HG02642 (cell line): Measurements from ENCODE around the gene CDHR5.

Experiments
- ATAC-seq: cut with Tn5 transposase; IDR thresholded peaks from one replicate; pipeline ENCODE4 v1.9.1; 2021; ENCODE audit warnings: mild to moderate bottlenecking; ENCODE audit not compliant: unreplicated experiment, poor library complexity

Gene CDHR5

DNA sequence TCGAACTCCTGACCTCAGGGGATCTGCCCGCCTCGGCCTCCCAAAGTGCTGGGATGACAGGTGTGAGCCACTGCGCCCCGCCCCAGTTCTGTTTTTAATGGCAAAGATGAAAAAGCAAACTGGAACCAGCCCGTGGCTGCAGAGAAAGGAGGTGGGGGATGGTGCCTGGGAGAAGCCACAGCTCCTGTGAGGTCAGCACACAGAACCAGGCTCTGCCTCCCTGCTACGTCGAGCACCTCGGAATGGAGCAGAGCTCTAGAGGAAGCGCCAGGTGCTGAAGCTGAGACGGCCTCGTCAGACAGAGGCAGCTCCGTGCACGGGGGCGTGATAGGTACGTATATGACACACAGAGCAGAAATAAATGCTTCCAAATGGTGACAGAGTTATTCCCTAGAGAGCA, 20.8 kb upstream of the CDHR5 start:
- no peak for ATAC-seq

DNA sequence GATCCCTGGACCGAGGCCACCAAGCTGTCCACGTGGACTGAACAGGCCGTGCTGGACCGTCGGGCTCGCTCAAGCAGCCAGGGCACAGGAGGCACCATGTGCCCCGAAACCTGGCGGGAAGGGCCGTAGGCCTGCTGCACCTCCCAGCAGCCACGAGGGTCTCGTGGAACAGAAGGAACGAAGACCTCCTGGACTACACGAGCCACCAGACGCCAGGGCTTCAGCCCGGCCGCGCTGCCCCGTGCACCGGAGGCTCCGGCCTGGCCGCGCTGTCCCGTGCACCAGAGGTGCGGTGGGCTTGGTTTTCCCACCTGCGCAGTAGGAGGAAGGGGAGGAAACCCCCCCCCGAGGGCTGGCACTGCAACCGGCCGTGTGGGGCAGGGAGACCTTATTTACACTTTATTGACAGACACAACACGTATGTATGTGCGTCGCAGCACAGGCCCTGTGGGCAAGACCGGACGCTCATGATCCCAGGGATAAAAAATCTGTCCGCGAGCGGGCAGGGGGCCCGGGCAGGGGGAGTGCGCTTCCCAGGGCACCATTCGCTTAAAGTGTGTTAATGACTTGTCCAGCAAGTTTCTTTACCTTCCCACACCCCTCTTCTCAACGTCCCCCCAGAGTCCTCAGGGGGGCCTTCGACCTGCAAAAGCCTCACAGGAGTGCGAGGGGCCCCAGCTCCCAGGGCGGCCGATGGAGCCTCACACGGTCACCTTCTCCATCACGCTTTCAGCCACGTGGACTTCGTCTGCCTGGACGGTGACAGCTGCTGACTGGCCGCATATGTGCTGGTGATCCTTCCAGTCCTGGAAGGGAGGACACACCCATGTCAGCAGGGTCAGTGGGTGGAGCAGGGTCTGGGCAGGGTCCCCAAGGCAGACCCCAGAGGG, 19.3 kb upstream of the CDHR5 start:
- ATAC-seq, result no peak

DNA sequence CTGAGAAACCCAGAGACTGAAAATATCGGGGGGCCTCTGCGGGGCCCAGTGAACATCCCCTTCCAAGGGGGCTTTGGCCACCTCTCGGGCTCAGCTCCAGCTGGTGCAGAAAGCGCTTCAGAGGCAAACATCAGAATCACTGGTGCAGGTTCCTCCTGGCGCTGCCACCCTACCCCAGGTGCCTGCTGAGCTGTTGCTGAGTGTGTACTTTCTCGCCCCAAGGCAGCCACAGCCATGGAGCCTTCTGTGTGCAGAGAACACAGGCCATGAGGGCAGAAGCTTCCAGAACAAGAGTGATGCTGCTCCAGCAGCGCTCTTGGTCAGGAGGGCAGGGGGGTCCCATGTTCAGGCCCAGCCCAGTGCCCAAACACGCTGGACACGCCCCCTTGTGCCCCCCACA, 18.6 kb upstream of the CDHR5 start:
- ATAC-seq, result no peak

DNA sequence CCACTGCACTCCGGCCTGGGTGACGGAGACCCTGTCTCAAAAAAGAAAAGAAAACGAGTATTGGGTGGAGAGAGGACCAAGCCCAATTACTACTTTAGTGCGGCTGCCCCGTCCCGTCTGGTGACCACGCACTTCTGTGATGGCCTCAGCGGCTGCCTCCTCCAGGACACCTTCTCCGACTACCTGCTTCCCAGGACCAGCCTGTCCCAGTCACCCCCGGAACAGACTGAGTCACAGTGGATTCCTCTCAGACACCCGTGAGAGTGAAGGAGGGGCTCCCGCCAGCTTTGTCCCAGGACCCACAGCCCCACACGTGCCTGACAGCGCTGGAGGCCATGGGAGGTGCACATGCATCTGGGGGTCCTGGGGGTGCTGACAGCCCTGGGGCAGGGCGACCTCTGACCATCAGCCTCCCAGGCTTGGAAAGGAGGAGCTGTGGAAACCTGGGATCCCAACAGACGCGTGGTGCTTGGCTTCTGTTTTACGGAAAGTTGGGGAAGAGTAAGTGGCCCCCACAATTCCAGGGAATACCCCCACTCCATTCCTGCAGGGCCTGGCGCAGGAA, 17.1 kb upstream of the CDHR5 start:
- no peak for ATAC-seq

DNA sequence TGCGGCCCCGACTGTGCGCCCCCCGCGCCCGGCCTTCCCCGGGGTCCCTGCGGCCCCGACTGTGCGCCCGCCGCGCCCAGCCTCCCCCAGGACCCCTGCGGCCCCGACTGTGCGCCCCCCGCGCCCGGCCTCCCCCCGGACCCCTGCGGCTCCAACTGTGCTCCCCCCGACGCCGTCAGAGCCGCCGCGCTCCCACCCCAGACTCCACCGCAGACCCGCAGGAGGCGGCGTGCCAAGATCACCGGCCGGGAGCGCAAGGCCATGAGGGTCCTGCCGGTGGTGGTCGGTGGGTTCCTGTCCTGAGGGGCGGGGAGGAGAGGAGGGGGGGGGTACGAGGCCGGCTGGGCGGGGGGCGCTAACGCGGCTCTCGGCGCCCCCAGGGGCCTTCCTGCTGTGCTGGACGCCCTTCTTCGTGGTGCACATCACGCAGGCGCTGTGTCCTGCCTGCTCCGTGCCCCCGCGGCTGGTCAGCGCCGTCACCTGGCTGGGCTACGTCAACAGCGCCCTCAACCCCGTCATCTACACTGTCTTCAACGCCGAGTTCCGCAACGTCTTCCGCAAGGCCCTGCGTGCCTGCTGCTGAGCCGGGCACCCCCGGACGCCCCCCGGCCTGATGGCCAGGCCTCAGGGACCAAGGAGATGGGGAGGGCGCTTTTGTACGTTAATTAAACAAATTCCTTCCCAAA, 15.4 kb upstream of the CDHR5 start:
- ATAC-seq, result no peak

DNA sequence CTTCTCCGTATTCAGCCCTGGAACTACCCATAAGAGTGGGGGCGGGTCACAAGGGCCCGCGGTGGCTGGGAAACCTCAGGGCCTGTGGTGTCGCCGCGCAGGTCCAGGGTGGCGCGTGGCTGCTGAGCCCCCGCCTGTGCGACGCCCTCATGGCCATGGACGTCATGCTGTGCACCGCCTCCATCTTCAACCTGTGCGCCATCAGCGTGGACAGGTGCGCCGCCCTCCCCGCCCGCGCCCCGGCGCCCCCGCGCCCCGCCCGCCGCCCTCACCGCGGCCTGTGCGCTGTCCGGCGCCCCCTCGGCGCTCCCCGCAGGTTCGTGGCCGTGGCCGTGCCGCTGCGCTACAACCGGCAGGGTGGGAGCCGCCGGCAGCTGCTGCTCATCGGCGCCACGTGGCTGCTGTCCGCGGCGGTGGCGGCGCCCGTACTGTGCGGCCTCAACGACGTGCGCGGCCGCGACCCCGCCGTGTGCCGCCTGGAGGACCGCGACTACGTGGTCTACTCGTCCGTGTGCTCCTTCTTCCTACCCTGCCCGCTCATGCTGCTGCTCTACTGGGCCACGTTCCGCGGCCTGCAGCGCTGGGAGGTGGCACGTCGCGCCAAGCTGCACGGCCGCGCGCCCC, 14.7 kb upstream of the CDHR5 start:
- ATAC-seq, result no peak

DNA sequence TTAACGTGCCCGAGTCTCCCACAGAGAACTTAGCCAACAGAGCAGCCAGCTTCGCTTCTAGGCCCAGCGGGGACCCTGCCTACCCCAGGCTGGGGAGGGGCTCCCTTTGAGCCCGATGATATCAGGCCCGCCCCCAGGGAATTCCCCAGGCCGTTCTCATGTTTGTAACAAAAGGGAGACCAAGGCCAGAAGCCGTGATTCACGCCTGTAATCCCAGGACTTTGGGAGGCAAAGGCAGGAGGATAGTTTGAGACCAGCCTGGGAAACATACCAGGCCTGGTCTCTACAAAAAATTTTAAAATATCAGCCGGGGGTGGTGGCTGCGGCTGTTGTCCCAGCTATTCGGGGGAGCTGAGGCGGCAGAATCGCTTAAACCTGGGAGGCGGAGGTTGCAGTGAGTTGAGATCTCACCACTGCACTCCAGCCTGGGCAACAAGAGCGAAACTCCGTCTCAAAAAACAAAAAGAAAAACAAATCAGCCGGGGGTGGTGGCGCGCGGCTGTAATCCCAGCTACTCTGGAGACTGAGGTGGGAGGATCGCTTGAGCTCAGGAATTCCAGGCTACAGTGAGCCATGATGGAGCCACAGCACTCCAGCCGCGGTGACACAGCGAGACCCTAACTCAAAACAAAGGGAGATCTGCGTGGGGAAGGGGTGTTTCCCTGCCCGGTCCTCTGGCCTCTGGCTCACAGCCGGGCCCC, 14.0 kb upstream of the CDHR5 start:
- no peak for ATAC-seq

DNA sequence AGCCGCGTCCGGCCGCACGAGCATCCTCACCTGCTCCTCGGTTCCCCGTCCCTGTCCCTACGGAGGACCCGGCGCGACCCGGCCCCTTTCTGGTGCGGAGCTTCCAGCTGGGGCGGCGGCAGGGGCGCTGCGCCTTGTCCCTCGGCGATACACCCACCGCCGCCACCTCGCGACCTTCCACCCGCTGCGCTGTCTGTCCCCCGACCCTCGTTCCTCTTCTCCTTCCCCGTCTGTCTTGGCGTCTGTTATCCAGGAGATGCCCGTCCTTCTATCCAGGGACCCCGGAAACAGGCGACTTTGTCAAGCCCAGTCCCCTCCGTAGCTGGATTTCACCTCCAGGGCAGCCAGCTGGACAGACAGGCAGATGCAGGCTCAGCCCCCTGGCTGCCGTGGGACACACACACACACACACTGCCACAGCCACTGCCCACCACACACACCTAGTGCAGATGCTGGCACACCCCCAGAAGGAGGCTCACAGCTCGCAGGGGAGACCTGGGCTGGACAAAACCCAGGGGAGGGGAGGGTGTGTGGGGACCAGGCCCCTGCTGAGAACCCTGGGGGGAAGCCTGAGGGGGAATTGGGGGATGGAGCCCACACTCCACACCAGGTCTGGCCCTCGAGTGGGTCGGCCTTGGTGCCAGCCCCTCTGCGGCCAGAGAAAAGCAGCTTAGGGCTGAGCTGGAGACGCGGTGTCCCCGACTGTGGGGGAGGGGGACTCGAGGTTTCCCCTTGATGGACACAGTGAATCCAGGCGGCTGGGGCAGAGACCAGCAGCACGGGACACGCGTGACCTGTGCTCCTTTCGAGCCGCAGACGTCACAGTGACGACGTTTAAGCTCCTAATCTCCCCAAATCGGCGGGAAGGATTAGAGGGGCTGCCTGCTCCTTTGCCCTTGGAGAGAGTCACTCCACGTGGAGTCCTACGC, 13.1 kb upstream of the CDHR5 start:
- no peak for ATAC-seq

DNA sequence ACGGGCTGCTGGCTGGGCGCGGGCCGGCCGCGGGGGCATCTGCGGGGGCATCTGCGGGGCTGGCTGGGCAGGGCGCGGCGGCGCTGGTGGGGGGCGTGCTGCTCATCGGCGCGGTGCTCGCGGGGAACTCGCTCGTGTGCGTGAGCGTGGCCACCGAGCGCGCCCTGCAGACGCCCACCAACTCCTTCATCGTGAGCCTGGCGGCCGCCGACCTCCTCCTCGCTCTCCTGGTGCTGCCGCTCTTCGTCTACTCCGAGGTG, 12.5 kb upstream of the CDHR5 start:
- ATAC-seq, result no peak

DNA sequence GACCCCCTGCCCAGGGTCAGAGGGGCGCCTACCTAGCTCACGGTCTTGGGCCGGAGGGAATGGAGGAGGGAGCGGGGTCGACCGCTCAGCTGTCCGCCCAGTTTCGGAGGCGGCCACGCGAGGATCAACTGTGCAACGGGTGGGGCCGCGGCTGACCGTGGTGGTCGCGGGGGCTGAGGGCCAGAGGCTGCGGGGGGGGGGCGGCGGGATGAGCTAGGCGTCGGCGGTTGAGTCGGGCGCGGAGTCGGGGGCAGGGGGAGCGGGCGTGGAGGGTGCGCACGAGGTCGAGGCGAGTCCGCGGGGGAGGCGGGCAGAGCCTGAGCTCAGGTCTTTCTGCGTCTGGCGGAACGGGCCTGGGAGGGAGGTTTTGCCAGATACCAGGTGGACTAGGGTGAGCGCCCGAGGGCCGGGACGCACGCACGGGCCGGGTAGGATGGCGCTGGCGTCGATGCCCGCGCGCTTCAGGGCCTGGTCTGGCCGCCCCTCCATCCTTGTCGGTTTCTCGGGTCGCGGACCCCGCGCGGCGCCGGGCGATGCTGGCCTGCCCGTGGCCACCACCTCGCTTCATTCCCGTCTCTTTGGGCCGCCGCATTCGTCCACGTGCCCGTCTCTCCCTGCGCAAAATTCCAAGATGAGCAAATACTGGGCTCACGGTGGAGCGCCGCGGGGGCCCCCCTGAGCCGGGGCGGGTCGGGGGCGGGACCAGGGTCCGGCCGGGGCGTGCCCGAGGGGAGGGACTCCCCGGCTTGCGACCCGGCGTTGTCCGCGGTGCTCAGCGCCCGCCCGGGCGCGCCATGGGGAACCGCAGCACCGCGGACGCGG, 12.0 kb upstream of the CDHR5 start, which contains the start of gene DRD4:
Gene DRD4, plus strand, starts transcription at position 759 of the 822 bp plus-strand sequence. Its CDS starts 36 bp downstream, at position 795.
- no peak for ATAC-seq

DNA sequence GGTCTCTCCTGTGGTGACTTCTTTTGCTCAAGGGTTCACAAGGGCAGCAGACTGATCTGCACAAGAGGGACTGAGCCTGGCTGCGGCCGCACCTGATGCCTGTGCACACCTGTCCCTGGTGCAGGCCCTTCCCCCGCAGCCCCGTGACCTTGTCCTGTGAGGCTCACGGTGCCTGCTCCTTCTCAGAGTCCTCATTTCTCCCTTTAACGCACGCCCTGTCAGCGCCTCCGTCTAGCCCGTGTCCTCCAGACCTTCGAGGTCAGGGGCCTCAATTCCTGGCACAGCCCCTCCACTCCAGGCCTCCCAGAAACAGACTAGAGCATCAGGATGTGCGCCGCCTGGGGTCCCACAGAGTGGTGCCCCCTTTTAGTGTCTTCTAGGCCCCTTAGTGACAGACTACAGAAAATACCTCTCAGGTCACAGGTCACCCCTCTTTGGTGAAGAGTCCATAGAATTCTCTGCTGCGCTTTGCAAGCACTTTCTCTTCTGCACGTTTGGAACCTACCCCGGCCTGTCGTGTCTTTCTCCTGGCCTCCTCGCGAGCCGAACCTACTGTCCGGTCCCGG, 11.3 kb upstream of the CDHR5 start:
- no peak for ATAC-seq

DNA sequence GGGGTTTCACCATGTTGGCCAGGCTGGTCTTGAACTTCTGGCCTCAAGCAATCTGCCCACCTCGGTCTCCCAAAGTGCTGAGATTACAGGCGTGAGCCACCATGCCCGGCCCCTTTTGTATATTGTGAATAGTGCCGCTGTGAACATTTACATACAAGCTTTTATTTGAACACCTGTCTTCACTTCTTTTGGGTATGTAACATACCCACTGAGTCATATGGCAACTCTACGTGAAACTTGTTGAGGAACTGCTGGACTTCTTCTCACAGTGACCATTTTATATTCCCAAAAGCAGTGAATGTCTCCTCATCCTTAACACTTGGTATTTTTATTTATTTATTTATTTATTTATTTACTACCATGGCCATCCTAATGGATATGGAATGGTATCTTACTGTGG, 6.1 kb upstream of the CDHR5 start:
- no peak for ATAC-seq

DNA sequence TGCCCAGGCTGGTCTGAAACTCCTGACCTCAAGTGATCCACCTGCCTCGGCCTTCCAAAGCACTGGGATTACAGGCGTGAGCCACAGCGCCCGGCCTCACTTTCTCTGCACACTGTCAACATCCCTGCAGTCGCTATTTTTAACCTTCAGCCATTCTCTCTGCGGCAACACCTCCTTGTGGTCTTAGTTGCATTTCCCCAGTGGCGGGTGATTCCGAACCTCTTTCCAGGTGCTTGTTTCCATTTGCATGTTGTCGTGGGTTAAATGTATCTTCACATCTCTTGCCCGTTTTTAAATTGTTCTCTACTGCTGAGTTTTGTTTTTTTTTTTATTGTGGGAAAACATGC, 4.5 kb upstream of the CDHR5 start:
- ATAC-seq, result no peak

DNA sequence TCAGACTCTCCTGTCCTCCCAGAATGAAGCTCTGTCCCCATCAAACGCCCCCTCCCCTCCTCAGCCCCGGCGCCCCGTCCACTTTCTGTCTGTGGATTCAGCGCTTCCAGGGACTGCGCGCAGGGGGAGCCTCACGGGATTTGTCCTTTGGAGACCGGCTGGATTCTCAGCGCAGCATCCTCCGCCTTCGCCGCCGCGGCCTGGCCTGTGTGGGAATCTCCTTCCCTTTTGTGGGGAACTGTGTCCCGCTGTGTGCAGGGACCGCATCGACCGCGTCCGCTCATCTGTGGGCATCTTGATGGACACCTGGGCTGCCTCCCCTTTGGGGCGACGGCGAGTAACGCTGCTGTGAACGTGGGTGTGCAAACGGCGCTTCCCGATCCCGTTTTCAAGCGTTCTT, 3.3 kb upstream of the CDHR5 start:
- ATAC-seq, result no peak

DNA sequence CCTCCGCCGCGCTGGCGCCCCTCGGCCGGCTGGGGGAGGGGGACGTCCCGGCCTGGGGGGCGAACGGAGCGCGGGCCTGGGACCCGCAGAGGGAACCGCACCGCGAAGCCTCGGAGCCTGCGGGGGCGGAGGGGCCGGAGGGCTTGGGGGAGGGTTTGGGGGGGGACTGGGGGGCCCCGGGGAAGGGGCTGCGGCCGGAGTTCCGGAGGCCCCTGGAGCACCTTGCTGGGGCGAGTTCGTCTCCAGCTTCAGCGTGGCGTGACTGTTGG, 2.5 kb upstream of the CDHR5 start:
- ATAC-seq, result no peak

DNA sequence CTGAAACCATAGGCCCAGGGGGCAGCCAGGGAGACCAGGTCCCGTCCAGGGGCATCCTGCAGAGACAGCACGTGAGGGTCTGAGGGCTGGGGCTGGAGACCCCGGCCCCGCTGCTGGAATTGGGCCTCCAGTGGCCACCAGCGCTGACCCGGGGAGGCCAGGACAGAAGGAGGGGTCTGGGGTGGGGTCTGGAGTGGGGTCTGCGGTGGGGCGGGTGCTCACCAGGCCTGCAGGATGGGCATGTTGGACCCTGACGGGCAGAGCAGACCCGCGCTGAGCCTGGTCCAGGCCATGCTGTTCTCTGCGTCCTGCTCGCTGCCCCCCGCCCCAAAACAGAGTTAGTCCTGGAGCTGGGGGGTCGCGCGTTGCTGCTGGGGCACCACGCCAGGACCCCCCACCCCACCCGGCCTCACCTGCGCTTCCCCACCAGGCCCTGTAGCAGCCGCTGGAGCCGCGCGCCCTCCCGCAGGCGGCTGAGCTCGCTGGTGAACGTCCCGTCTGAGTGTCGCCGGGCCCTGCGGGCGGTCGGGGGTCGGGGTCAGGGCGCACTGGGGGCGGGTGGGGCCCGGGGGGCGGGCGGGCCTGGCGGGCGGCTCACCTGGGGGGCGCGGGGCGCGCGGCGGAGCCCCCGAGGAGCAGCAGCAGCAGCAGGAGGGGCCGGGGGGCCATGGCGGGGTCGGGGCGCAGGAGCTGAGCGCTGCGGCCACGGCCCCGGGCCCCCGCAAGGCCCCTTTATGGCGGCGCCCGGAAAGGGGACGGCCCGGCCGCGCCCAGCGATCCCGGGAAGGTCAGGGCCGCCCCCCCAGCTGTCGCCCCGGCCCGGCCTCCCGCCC, 1.9 kb upstream of the CDHR5 start, which contains the start of gene SCT:
Gene SCT, minus strand, starts transcription at position 707 of the 833 bp plus-strand sequence. Its CDS starts 38 bp downstream, at position 669.
- no peak for ATAC-seq

DNA sequence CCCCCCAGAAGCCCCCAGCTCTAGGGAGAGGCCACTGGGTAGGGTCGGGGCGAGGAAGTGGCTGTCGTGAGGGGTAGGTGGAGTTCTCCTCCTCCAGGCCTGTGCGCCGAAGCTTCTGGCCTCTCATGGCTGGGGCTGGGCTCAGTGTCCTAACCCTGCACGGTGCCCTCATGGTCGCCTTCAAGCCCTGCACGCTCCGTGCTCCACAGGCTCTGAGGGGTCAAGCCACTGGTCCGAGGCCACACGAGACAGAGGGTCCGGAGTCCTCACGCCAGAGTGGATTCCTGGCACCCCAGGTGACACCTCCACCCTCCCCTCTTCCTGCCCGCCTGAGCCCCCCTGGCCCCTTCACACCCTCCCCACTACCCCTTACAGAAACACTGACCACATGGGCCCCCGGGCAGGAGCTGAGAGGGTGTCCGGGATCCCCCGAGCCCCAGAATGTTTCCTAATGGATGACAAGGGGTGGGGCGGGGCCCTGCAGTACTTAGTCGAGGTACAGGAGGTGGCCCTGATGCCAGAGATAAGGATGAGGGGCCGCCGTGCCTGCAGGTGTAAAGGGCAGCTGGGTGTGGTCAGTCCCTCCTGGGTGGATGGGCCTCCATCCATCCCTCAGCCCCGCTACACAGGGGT, 997 bp upstream of the CDHR5 start:
- ATAC-seq, result no peak
